CD4-positive, alpha-beta T cell treated with Interleukin-6 for 4 hours (primary cell): ENCODE data around the gene ARHGAP22.

ENCODE experiments used
- DNase-seq: peaks from one replicate; pipeline ENCODE4 v3.0.0-alpha.2; 2020; ENCODE audit warnings: mixed read lengths

ARHGAP22 gene

GRCh38 chr10:48579251-48579960 lies 25.5 kb downstream of the ARHGAP22 start:
- DNase-seq: no peak

GRCh38 chr10:48577158-48577557 lies 27.7 kb downstream of the ARHGAP22 start:
- no peak for DNase-seq

GRCh38 chr10:48576501-48576900 lies 28.4 kb downstream of the ARHGAP22 start:
- DNase-seq: no peak

GRCh38 chr10:48575901-48576300 lies 29.0 kb downstream of the ARHGAP22 start:
- DNase-seq: no peak

GRCh38 chr10:48574817-48575380 lies 30.0 kb downstream of the ARHGAP22 start:
- DNase-seq: no peak

GRCh38 chr10:48574322-48574796 lies 30.5 kb downstream of the ARHGAP22 start:
- DNase-seq: no peak

- DNase-seq: no peak
Measured at GRCh38 chr10:48573045-48573444, 31.8 kb downstream of the ARHGAP22 start.

GRCh38 chr10:48572414-48572813 lies 32.5 kb downstream of the ARHGAP22 start:
- no peak for DNase-seq

- no peak for DNase-seq
Measured at GRCh38 chr10:48568546-48568945, 36.3 kb downstream of the ARHGAP22 start.

GRCh38 chr10:48568131-48568530 lies 36.7 kb downstream of the ARHGAP22 start:
- no peak for DNase-seq

- no peak for DNase-seq
Measured at GRCh38 chr10:48567346-48567745, 37.5 kb downstream of the ARHGAP22 start.

- no peak for DNase-seq
Measured at GRCh38 chr10:48564466-48565160, 40.3 kb downstream of the ARHGAP22 start.

- no peak for DNase-seq
Measured at GRCh38 chr10:48557511-48558123, 47.3 kb downstream of the ARHGAP22 start.

- DNase-seq: no peak
Measured at GRCh38 chr10:48556713-48557112, 48.2 kb downstream of the ARHGAP22 start.

- no peak for DNase-seq
Measured at GRCh38 chr10:48556065-48556464, 48.8 kb downstream of the ARHGAP22 start.

GRCh38 chr10:48555310-48556042 lies 49.4 kb downstream of the ARHGAP22 start:
- no peak for DNase-seq

- no peak for DNase-seq
Measured at GRCh38 chr10:48554656-48555055, 50.2 kb downstream of the ARHGAP22 start.

- DNase-seq: no peak
Measured at GRCh38 chr10:48554246-48554645, 50.6 kb downstream of the ARHGAP22 start.

- no peak for DNase-seq
Measured at GRCh38 chr10:48552946-48553564, 51.8 kb downstream of the ARHGAP22 start.

- no peak for DNase-seq
Measured at GRCh38 chr10:48551861-48552591, 52.8 kb downstream of the ARHGAP22 start.

- no peak for DNase-seq
Measured at GRCh38 chr10:48550977-48551376, 53.9 kb downstream of the ARHGAP22 start.
